ENCODE measurements around the gene SKAP1.

The SKAP1 gene

DNA sequence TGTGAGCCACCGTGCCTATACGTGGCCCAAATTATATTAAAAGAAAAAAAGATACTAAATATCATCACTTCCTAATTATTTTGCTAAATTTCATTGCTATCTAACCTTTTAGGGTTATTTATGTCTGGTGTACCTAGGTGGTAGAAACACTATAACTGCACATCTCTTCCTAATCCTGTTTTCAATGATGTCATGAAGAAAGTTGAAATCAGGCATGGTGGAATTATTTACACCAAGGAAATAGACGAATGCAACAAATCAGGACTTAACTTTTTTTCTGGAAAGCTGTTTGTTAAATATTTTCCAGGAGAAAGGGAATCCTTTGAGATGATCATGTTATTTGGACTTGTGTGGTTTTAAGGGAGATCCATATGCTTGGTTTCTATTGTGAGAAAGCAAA lies 39.2 kb upstream of the SKAP1 start:
- DNase-seq (ENCODE audit: low read depth, low spot score): no peak
- Histone ChIP-seq H3K9me3 (ENCODE audit: low read depth, low read length) (no peaks in the 10 kb centered on the region), H3K9ac (ENCODE audit: insufficient read length) (no peak overlapping the region), H3K27ac (no peak overlapping the region), H3K4me3 (no peak overlapping the region), H3K36me3 (ENCODE audit: insufficient read depth, low read length) (no peaks in the 10 kb centered on the region)
- TF ChIP-seq POLR2AphosphoS5 (IDR thresholded peaks at IDR 0.05; ENCODE audit: borderline replicate concordance, low read depth, low read length) (no peak), EZH2 (IDR thresholded peaks at IDR 0.05) (no peak), FOXP2 (optimal IDR thresholded peaks at IDR 0.05; ENCODE audit: control extremely low read depth, extremely low read length, insufficient read depth) (no peak)

DNA sequence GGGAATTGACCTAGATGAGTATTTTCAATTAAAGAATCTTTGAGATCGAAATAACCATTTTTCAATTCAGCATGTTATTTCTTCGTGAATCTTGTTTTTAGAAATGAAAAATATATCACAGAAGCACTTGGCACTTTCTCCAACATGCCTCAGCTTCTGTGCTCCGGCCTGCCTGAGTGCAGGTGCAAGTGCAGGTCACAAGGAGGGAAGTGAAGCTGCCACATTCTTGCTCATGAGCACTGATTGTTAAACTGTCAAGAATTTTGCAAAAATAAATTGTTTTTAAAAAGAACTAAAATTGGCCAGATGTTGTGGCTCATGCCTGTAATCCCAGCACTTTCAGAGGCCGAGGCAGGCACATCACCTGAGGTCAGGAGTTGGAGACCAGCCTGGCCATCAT lies 38.3 kb upstream of the SKAP1 start:
- H3K27ac ChIP-seq: no peak overlapping the region
- H3K36me3 ChIP-seq (ENCODE audit: insufficient read depth, low read length): no peaks in the 10 kb centered on the region
- no peak overlapping the region for H3K4me3 ChIP-seq
- TF ChIP-seq POLR2AphosphoS5 (IDR thresholded peaks at IDR 0.05; ENCODE audit: borderline replicate concordance, low read depth, low read length) (no peak), EZH2 (IDR thresholded peaks at IDR 0.05) (no peak), FOXP2 (optimal IDR thresholded peaks at IDR 0.05; ENCODE audit: control extremely low read depth, extremely low read length, insufficient read depth) (no peak)
- no peak for DNase-seq (ENCODE audit: low read depth, low spot score)
- H3K9ac ChIP-seq (ENCODE audit: insufficient read length): no peak overlapping the region
- no peaks in the 10 kb centered on the region for H3K9me3 ChIP-seq (ENCODE audit: low read depth, low read length)

DNA sequence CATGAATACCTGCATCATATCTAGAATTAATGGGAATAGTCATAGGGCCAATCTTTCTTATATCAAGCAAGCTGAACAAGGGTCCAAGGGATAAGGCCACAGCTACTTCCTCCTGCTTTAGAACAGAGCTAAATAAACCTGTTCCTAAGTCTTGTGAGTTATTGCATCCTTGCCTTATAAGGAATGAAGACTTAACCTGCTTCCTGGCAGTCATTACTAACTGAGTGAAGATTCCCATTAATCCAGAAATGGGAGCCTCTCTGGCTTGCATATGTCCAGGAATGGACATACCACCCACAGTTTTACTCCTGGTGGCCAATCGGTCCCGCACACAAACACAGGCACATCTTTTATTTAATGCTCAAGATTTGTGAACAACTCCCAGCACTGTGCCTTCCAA lies 35.9 kb upstream of the SKAP1 start:
- Histone ChIP-seq H3K36me3 (ENCODE audit: insufficient read depth, low read length) (no peaks in the 10 kb centered on the region), H3K4me3 (no peak overlapping the region), H3K27ac (no peak overlapping the region), H3K9ac (ENCODE audit: insufficient read length) (no peak overlapping the region), H3K9me3 (ENCODE audit: low read depth, low read length) (no peaks in the 10 kb centered on the region)
- DNase-seq (ENCODE audit: low read depth, low spot score): no peak
- no peak for TF ChIP-seq POLR2AphosphoS5 (IDR thresholded peaks at IDR 0.05; ENCODE audit: borderline replicate concordance, low read depth, low read length)
- TF ChIP-seq EZH2 (IDR thresholded peaks at IDR 0.05): no peak
- TF ChIP-seq FOXP2 (optimal IDR thresholded peaks at IDR 0.05; ENCODE audit: control extremely low read depth, extremely low read length, insufficient read depth): no peak

DNA sequence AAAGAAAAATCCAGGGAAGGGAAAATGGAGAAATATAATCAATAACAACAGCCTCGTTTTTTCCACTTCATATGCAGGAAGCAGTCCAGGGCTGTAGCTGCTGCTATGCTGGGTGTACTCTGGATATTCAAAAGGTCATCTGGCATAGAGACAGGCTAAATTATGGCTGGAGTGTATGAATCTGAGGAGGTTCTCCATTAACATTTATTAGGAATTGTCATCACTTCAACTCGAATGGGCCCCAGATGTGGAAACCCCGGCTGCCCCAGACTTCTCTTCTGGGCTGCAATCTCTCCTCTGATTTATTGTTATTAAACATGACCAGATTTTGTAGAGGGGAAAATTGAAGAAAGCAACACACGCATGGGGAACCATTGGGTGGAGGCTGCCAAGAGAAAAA lies 33.5 kb upstream of the SKAP1 start:
- DNase-seq (ENCODE audit: low read depth, low spot score): no peak
- H3K27ac ChIP-seq: no peak overlapping the region
- no peaks in the 10 kb centered on the region for H3K9me3 ChIP-seq (ENCODE audit: low read depth, low read length)
- H3K4me3 ChIP-seq: no peak overlapping the region
- H3K36me3 ChIP-seq (ENCODE audit: insufficient read depth, low read length): no peaks in the 10 kb centered on the region
- no peak overlapping the region for H3K9ac ChIP-seq (ENCODE audit: insufficient read length)
- TF ChIP-seq FOXP2 (optimal IDR thresholded peaks at IDR 0.05; ENCODE audit: control extremely low read depth, extremely low read length, insufficient read depth): no peak
- no peak for TF ChIP-seq EZH2 (IDR thresholded peaks at IDR 0.05)
- no peak for TF ChIP-seq POLR2AphosphoS5 (IDR thresholded peaks at IDR 0.05; ENCODE audit: borderline replicate concordance, low read depth, low read length)

DNA sequence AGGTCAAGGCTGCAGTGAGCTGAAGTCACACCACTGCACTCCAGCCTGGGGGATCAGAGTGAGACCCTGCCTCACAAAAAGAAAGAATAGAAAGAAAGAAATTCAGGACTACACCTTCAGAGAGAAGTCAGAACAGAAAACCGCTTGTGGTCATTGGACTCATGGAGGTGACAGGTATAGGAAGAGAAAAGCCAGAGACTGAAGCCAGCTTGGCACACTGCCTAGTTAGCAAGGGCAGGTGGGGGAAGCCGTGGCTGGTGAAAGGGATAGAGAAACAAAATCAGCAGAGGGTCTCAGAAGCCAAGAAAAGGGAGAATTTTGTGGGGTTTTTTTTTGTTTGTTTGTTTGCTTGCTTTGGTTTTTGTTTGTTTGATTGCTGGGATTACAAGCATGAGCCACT lies 32.9 kb upstream of the SKAP1 start:
- H3K27ac ChIP-seq: no peak overlapping the region
- no peak overlapping the region for H3K4me3 ChIP-seq
- no peaks in the 10 kb centered on the region for H3K36me3 ChIP-seq (ENCODE audit: insufficient read depth, low read length)
- no peak for DNase-seq (ENCODE audit: low read depth, low spot score)
- no peak overlapping the region for H3K9ac ChIP-seq (ENCODE audit: insufficient read length)
- TF ChIP-seq EZH2 (IDR thresholded peaks at IDR 0.05) (no peak), FOXP2 (optimal IDR thresholded peaks at IDR 0.05; ENCODE audit: control extremely low read depth, extremely low read length, insufficient read depth) (no peak), POLR2AphosphoS5 (IDR thresholded peaks at IDR 0.05; ENCODE audit: borderline replicate concordance, low read depth, low read length) (no peak)
- no peaks in the 10 kb centered on the region for H3K9me3 ChIP-seq (ENCODE audit: low read depth, low read length)

DNA sequence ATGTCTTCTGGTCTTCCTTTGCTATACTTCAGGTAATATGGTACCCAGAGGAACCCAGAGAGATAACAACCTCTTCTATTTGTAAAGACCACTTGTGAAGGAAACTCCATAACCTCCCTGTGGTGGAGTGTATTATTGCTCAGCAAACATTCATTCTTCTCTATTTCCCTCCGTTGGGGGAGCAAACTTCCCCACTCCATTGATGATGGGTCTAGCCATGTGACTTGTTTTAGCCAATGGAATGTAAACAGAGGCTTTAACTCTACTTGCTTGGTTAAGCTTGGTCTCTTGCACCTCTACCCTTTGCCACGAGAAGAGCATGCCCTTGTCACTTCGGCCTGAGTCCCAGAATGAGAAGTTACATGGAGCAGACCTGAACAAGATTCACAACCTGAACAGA lies 30.0 kb upstream of the SKAP1 start:
- TF ChIP-seq EZH2 (IDR thresholded peaks at IDR 0.05): no peak
- TF ChIP-seq FOXP2 (optimal IDR thresholded peaks at IDR 0.05; ENCODE audit: control extremely low read depth, extremely low read length, insufficient read depth): no peak
- no peak for TF ChIP-seq POLR2AphosphoS5 (IDR thresholded peaks at IDR 0.05; ENCODE audit: borderline replicate concordance, low read depth, low read length)
- no peak for DNase-seq (ENCODE audit: low read depth, low spot score)
- H3K9ac ChIP-seq (ENCODE audit: insufficient read length): no peak overlapping the region

DNA sequence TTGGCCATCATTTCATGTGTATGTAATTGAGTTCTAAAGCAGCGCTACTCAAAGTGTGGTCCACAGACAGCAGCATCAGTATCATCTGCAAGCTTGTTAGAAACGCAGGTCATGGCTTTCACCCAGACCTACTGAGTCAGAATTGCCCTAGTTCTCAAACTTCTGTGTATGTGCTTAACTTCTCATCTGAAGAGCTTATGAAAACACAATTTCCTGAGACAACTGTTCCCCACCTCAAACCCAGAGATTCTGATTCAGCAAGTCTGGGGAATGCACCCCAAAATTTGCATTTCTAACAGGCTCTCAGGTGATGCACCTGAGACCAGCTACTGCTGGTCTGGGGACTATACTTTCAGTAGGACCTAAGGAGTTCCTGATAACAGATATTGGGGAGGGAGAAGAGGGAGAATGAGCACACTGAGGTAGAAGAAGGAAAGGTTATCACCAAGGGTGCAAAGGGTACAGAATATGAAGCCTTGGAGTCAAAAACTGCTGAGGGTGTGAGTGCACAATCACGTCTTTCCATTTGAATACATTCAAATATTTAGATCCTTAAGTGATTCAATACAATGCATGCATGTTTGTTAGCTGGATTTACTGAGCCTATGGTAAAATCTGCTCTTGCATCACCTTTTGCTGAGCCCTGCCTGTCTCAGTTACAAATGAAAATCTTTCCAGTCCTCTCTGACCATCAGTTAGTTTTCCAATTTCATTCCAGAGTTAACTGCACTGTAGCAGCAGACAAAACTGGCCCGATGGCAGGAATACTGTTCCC lies 29.2 kb upstream of the SKAP1 start:
- no peak overlapping the region for H3K9ac ChIP-seq (ENCODE audit: insufficient read length)

More for the DNA sequence above, 30.0 kb upstream of the SKAP1 start:
- Histone ChIP-seq H3K27ac (no peak overlapping the region), H3K36me3 (ENCODE audit: insufficient read depth, low read length) (no peaks in the 10 kb centered on the region), H3K4me3 (no peak overlapping the region), H3K9me3 (ENCODE audit: low read depth, low read length) (no peaks in the 10 kb centered on the region)

DNA sequence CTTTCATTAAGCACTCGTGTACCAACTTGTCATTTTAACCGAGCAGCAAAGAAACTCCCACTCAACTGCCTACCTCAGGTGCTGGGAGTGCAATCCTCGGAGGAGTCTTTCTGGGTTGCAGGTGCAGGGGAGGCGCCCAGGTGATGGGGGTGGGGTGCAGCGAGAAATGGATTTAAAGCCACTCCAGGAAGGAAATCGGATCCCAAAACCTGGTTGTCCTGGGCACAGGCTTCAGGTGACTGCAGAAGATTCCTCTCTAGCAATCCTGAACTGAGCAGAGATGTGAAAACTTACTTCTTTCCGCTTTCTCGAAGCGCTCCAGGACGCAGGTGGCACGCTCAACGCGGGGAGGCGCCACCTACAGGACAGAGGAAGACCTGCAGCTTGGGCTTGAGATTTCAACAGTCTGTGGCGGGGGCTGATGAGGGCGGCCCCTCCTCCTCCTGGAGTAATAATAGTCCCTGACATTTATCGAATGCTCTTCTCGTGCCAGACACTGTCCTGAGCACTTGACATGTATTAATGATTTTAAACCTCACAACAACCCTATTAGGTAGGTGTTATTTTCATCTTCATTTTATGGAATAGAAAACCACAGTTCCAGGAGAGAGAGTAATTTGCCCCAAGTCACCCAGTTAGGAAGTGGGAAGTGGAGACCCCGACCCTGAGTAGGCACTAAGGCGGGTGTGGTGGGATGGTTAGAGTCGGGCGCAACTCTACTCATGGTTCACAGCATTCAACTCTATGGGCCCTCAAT lies 27.2 kb upstream of the SKAP1 start:
- TF ChIP-seq EZH2 (IDR thresholded peaks at IDR 0.05): no peak
- TF ChIP-seq FOXP2 (optimal IDR thresholded peaks at IDR 0.05; ENCODE audit: control extremely low read depth, extremely low read length, insufficient read depth): no peak
- TF ChIP-seq POLR2AphosphoS5 (IDR thresholded peaks at IDR 0.05; ENCODE audit: borderline replicate concordance, low read depth, low read length): no peak
- no peak overlapping the region for H3K27ac ChIP-seq
- 0 out of 2 replicates have a peak overlapping the region, but pooled peaks have one; percentile 23 for H3K4me3 ChIP-seq

More for the DNA sequence above, 29.2 kb upstream of the SKAP1 start:
- Histone ChIP-seq H3K36me3 (ENCODE audit: insufficient read depth, low read length) (no peaks in the 10 kb centered on the region), H3K4me3 (no peak overlapping the region), H3K27ac (no peak overlapping the region), H3K9me3 (ENCODE audit: low read depth, low read length) (no peaks in the 10 kb centered on the region)
- TF ChIP-seq EZH2 (IDR thresholded peaks at IDR 0.05): no peak
- no peak for TF ChIP-seq POLR2AphosphoS5 (IDR thresholded peaks at IDR 0.05; ENCODE audit: borderline replicate concordance, low read depth, low read length)
- DNase-seq (ENCODE audit: low read depth, low spot score): no peak

More for the DNA sequence above, 27.2 kb upstream of the SKAP1 start:
- Histone ChIP-seq H3K36me3 (ENCODE audit: insufficient read depth, low read length) (no peaks in the 10 kb centered on the region), H3K9ac (ENCODE audit: insufficient read length) (no peak overlapping the region), H3K9me3 (ENCODE audit: low read depth, low read length) (no peaks in the 10 kb centered on the region)
- DNase-seq (ENCODE audit: low read depth, low spot score): no peak

All from SK-N-MC (cell line).